Osteocyte (in vitro differentiated cells): Measurements from ENCODE around the gene PPIL4. TPM values are rescaled to one million over a fixed set of nuclear protein-coding genes. Genes with fewer than 3 reads are reported as not detected.
"Not testable (repeated sequence)": the region's sequence is repeated elsewhere in the genome, so short reads cannot be mapped to it uniquely, and the experiment has no call there.

ENCODE experiments used
- DNase-seq: peaks from one replicate; pipeline ENCODE4 v3.0.0; 2021; ENCODE audit warnings: mixed read lengths; ENCODE audit not compliant: unreplicated experiment; ENCODE audit errors: extremely low spot score
- H3K27ac Mint-ChIP-seq: one replicate; pipeline ENCODE4 v1.8.0; 2021; ENCODE audit warnings: mild to moderate bottlenecking, mixed read lengths; ENCODE audit not compliant: unreplicated experiment
- H3K27me3 Mint-ChIP-seq: one replicate; pipeline ENCODE4 v1.8.0; 2021; ENCODE audit warnings: mixed read lengths; ENCODE audit not compliant: unreplicated experiment
- H3K36me3 Mint-ChIP-seq: one replicate; pipeline ENCODE4 v1.8.0; 2021; ENCODE audit warnings: mixed read lengths; ENCODE audit not compliant: unreplicated experiment
- H3K4me1 Mint-ChIP-seq: one replicate; pipeline ENCODE4 v1.8.0; 2021; ENCODE audit warnings: mixed read lengths; ENCODE audit not compliant: unreplicated experiment
- H3K4me3 Mint-ChIP-seq: one replicate; pipeline ENCODE4 v1.8.0; 2021; ENCODE audit warnings: mild to moderate bottlenecking, moderate library complexity, mixed read lengths; ENCODE audit not compliant: unreplicated experiment
- H3K9me3 Mint-ChIP-seq: one replicate; pipeline ENCODE4 v1.8.0; 2021; ENCODE audit warnings: mixed read lengths; ENCODE audit not compliant: unreplicated experiment
- CTCF ChIP-seq: fragments of 200-600 bp; sonication (generic); IDR thresholded peaks from 2 replicates; pipeline ENCODE4 v1.5.0; 2021; ENCODE audit warnings: antibody characterized with exemption, mild to moderate bottlenecking, moderate library complexity
- total RNA-seq: library from RNA; stranded (reverse); gene quantifications from 2 replicates; pipeline ENCODE4 v1.2.1, GENCODE V29; 2021

Gene PPIL4
- total RNA-seq, 1 donor from 2014 or later: 34.3 TPM

- no peak for TF ChIP-seq CTCF
- DNase-seq: no peak
- H3K27ac Mint-ChIP-seq: no peak overlapping the region
- H3K36me3 Mint-ChIP-seq: no peaks in the 10 kb centered on the region
- H3K27me3 Mint-ChIP-seq: peaks cover 2% of the 10 kb centered on the region
- H3K9me3 Mint-ChIP-seq: no peaks in the 10 kb centered on the region
- no peak overlapping the region for H3K4me3 Mint-ChIP-seq
- peaks cover 17% of the 10 kb centered on the region for H3K4me1 Mint-ChIP-seq
These were observed 77.7 kb downstream of the PPIL4 start for GRCh38 chr6:149468179-149468578.

- Mint-ChIP-seq H3K4me3 (no peak overlapping the region), H3K4me1 (peaks cover 11% of the 10 kb centered on the region), H3K27ac (no peak overlapping the region), H3K36me3 (no peaks in the 10 kb centered on the region), H3K27me3 (peaks cover 2% of the 10 kb centered on the region), H3K9me3 (no peaks in the 10 kb centered on the region)
- no peak for DNase-seq
- no peak for TF ChIP-seq CTCF
These were observed 78.6 kb downstream of the PPIL4 start for GRCh38 chr6:149467265-149467664.

GRCh38 chr6:149464411-149464810 is 81.4 kb downstream of the PPIL4 start:
- no peak overlapping the region for H3K27ac Mint-ChIP-seq
- H3K36me3 Mint-ChIP-seq: no peaks in the 10 kb centered on the region
- peaks cover 2% of the 10 kb centered on the region for H3K27me3 Mint-ChIP-seq
- no peak for TF ChIP-seq CTCF
- no peaks in the 10 kb centered on the region for H3K9me3 Mint-ChIP-seq
- H3K4me1 Mint-ChIP-seq: peaks cover 11% of the 10 kb centered on the region
- DNase-seq: no peak
- no peak overlapping the region for H3K4me3 Mint-ChIP-seq

GRCh38 chr6:149463781-149464180 is 82.1 kb downstream of the PPIL4 start:
- Mint-ChIP-seq H3K27me3 (peaks cover 2% of the 10 kb centered on the region), H3K36me3 (no peaks in the 10 kb centered on the region), H3K4me1 (peaks cover 11% of the 10 kb centered on the region), H3K9me3 (no peaks in the 10 kb centered on the region), H3K4me3 (no peak overlapping the region), H3K27ac (peak overlapping the region; percentile 6)
- no peak for DNase-seq
- TF ChIP-seq CTCF: no peak

GRCh38 chr6:149462712-149463111 is 83.1 kb downstream of the PPIL4 start:
- not testable (repeated sequence) for H3K9me3 Mint-ChIP-seq, H3K27ac Mint-ChIP-seq, H3K27me3 Mint-ChIP-seq, DNase-seq, H3K4me3 Mint-ChIP-seq, H3K36me3 Mint-ChIP-seq
- H3K4me1 Mint-ChIP-seq: peaks cover 11% of the 10 kb centered on the region

GRCh38 chr6:149461670-149462069 is 84.2 kb downstream of the PPIL4 start:
- no peak for TF ChIP-seq CTCF
- Mint-ChIP-seq H3K27ac (no peak overlapping the region), H3K27me3 (no peaks in the 10 kb centered on the region), H3K9me3 (no peaks in the 10 kb centered on the region), H3K4me3 (no peak overlapping the region), H3K4me1 (peaks cover 11% of the 10 kb centered on the region), H3K36me3 (no peaks in the 10 kb centered on the region)
- DNase-seq: no peak

GRCh38 chr6:149460249-149460648 is 85.6 kb downstream of the PPIL4 start:
- H3K36me3 Mint-ChIP-seq, H3K4me3 Mint-ChIP-seq, DNase-seq, H3K27ac Mint-ChIP-seq, H3K9me3 Mint-ChIP-seq, H3K27me3 Mint-ChIP-seq: not testable (repeated sequence)
- H3K4me1 Mint-ChIP-seq: peaks cover 13% of the 10 kb centered on the region
